Suprapubic skin (tissue), 4 donors: Measurements from ENCODE around the gene ERBIN. TPM values are rescaled to one million over a fixed set of nuclear protein-coding genes. Genes with fewer than 3 reads are reported as not detected.
"Not testable (repeated sequence)": the region's sequence is repeated elsewhere in the genome, so short reads cannot be mapped to it uniquely, and the experiment has no call there.

ENCODE experiments used
- DNase-seq, 2 donors: peaks; one replicate each; pipeline ENCODE4 v3.0.0-alpha.2; 2019; ENCODE audit warnings: low spot score in 2 of 2
- H3K27ac ChIP-seq: fragments of 200-600 bp; sonication (generic); one replicate; pipeline ENCODE4 v1.5.1; 2019
- H3K27me3 ChIP-seq: fragments of 200-600 bp; sonication (generic); one replicate; pipeline ENCODE4 v1.5.1; 2019
- H3K36me3 ChIP-seq: fragments of 200-600 bp; sonication (generic); one replicate; pipeline ENCODE4 v1.5.1; 2019
- H3K4me1 ChIP-seq: fragments of 200-600 bp; sonication (generic); one replicate; pipeline ENCODE4 v1.5.1; 2019
- H3K4me3 ChIP-seq: fragments of 200-600 bp; sonication (generic); one replicate; pipeline ENCODE4 v1.5.1; 2019; ENCODE audit warnings: mild to moderate bottlenecking
- H3K9me3 ChIP-seq: fragments of 200-600 bp; sonication (generic); one replicate; pipeline ENCODE4 v1.5.1; 2019
- CTCF ChIP-seq, 2 donors: fragments of 200-600 bp in 1 of 2; fragments of 450-650 bp in 1 of 2; sonication (generic) in 1 of 2; IDR thresholded peaks; one replicate each; pipeline ENCODE4 v1.5.1; 2016 to 2019; ENCODE audit warnings: antibody characterized with exemption in 2 of 2, mild to moderate bottlenecking in 1 of 2, moderate library complexity in 1 of 2
- EP300 ChIP-seq: sonication (generic); formaldehyde crosslinking; IDR thresholded peaks from one replicate; pipeline ENCODE4 v1.6.1; 2017; ENCODE audit warnings: antibody characterized with exemption
- POLR2A ChIP-seq, 2 donors: fragments of 450-650 bp; IDR thresholded peaks; one replicate each; pipeline ENCODE4 v1.6.1; 2017; ENCODE audit warnings: antibody characterized with exemption in 2 of 2, mild to moderate bottlenecking in 2 of 2, moderate library complexity in 2 of 2
- POLR2AphosphoS5 ChIP-seq, 3 donors: sonication (generic); formaldehyde crosslinking; IDR thresholded peaks; one replicate each; pipeline ENCODE4 v1.6.1; 2017; ENCODE audit warnings: antibody characterized with exemption in 3 of 3
- WGBS: methylation state at CpG from one replicate; pipeline ENCODE4 v1.1.5; 2018; 5-methylcytosine and 5-hydroxymethylcytosine counted together
- total RNA-seq, 4 donors: library from RNA; depleted of rRNA; stranded (reverse); fragments of >200 nt; gene quantifications; one replicate each; pipeline ENCODE4 v1.1.0, GENCODE V29; 2016

Gene ERBIN
- total RNA-seq, 4 donors from 2014 or later = 84.6 to 141 (median 97.3) TPM

- Histone ChIP-seq H3K4me1 (peaks cover 3% of the 10 kb centered on the region), H3K4me3 (no peak overlapping the region), H3K27ac (no peak overlapping the region), H3K36me3 (no peaks in the 10 kb centered on the region), H3K27me3 (no peaks in the 10 kb centered on the region), H3K9me3 (no peaks in the 10 kb centered on the region)
- no peak for DNase-seq
- TF ChIP-seq POLR2AphosphoS5 (IDR thresholded peaks at IDR 0.05) (no peak), EP300 (no peak), CTCF (IDR thresholded peaks at IDR 0.05) (no peak), POLR2A (IDR thresholded peaks at IDR 0.05) (no peak)
- 92% methylated on average over 4 of the region's 4 CpGs for WGBS
These were observed 21.9 kb downstream of the ERBIN start for GRCh38 chr5:65948115-65948747.

- WGBS = 88% methylated on average over 3 of the region's 3 CpGs
These were observed 25.0 kb downstream of the ERBIN start for GRCh38 chr5:65951330-65951729.

GRCh38 chr5:65952259-65952658 is 25.9 kb downstream of the ERBIN start:
- no peak overlapping the region for H3K4me3 ChIP-seq
- H3K9me3 ChIP-seq = no peaks in the 10 kb centered on the region
- WGBS = 68% methylated on average over 1 of the region's 1 CpG
- no peak for TF ChIP-seq EP300
- no peak for TF ChIP-seq POLR2AphosphoS5 (IDR thresholded peaks at IDR 0.05)
- TF ChIP-seq POLR2A (IDR thresholded peaks at IDR 0.05) = no peak
- no peak for TF ChIP-seq CTCF (IDR thresholded peaks at IDR 0.05)
- H3K27ac ChIP-seq = no peak overlapping the region
- H3K27me3 ChIP-seq = no peaks in the 10 kb centered on the region
- H3K36me3 ChIP-seq = no peaks in the 10 kb centered on the region
- H3K4me1 ChIP-seq = peaks cover 3% of the 10 kb centered on the region
- no peak for DNase-seq

More at GRCh38 chr5:65951330-65951729, 25.0 kb downstream of the ERBIN start:
- TF ChIP-seq POLR2A (IDR thresholded peaks at IDR 0.05) (no peak), CTCF (IDR thresholded peaks at IDR 0.05) (no peak), POLR2AphosphoS5 (IDR thresholded peaks at IDR 0.05) (no peak), EP300 (no peak)
- no peak overlapping the region for H3K4me3 ChIP-seq
- H3K27me3 ChIP-seq = no peaks in the 10 kb centered on the region
- no peak for DNase-seq
- H3K9me3 ChIP-seq = no peaks in the 10 kb centered on the region
- no peaks in the 10 kb centered on the region for H3K36me3 ChIP-seq
- H3K27ac ChIP-seq = no peak overlapping the region
- peaks cover 3% of the 10 kb centered on the region for H3K4me1 ChIP-seq

GRCh38 chr5:65954200-65954599 is 27.8 kb downstream of the ERBIN start:
- Histone ChIP-seq H3K9me3 (no peaks in the 10 kb centered on the region), H3K4me1 (peaks cover 3% of the 10 kb centered on the region), H3K4me3 (no peak overlapping the region), H3K36me3 (no peaks in the 10 kb centered on the region), H3K27me3 (no peaks in the 10 kb centered on the region), H3K27ac (no peak overlapping the region)
- no peak for DNase-seq
- 94% methylated on average over 3 of the region's 3 CpGs for WGBS
- no peak for TF ChIP-seq POLR2A (IDR thresholded peaks at IDR 0.05)
- no peak for TF ChIP-seq POLR2AphosphoS5 (IDR thresholded peaks at IDR 0.05)
- TF ChIP-seq EP300 = no peak
- no peak for TF ChIP-seq CTCF (IDR thresholded peaks at IDR 0.05)

- DNase-seq = no peak
- no peaks in the 10 kb centered on the region for H3K27me3 ChIP-seq
- WGBS = 70% methylated on average over 3 of the region's 3 CpGs
- no peaks in the 10 kb centered on the region for H3K9me3 ChIP-seq
- no peaks in the 10 kb centered on the region for H3K36me3 ChIP-seq
- no peak overlapping the region for H3K27ac ChIP-seq
- H3K4me1 ChIP-seq = peaks cover 11% of the 10 kb centered on the region
- no peak overlapping the region for H3K4me3 ChIP-seq
- TF ChIP-seq CTCF (IDR thresholded peaks at IDR 0.05) = no peak
- TF ChIP-seq POLR2A (IDR thresholded peaks at IDR 0.05) = no peak
- no peak for TF ChIP-seq EP300
- no peak for TF ChIP-seq POLR2AphosphoS5 (IDR thresholded peaks at IDR 0.05)
These were observed 29.4 kb downstream of the ERBIN start for GRCh38 chr5:65955746-65956145.

GRCh38 chr5:65957703-65958102 is 31.3 kb downstream of the ERBIN start:
- H3K9me3 ChIP-seq, H3K27ac ChIP-seq, H3K4me3 ChIP-seq, H3K27me3 ChIP-seq, DNase-seq, H3K36me3 ChIP-seq: not testable (repeated sequence)
- H3K4me1 ChIP-seq = peaks cover 18% of the 10 kb centered on the region
- 97% methylated on average over 24 of the region's 30 CpGs for WGBS
